Epidermal melanocyte (primary cell): ENCODE data around the gene HAUS1.
"Not testable (repeated sequence)": the region's sequence is repeated elsewhere in the genome, so short reads cannot be mapped to it uniquely, and the experiment has no call there.

ENCODE experiments used
- DNase-seq: peaks from one replicate; pipeline ENCODE4 v3.0.0; 2011; ENCODE audit warnings: low spot score; ENCODE audit not compliant: insufficient read length

Gene HAUS1

GRCh38 chr18:46088501-46088900 lies 15.7 kb upstream of the HAUS1 start:
- DNase-seq, result not testable (repeated sequence)

- DNase-seq, result no peak
Measured at GRCh38 chr18:46095532-46095931, 8.7 kb upstream of the HAUS1 start.

GRCh38 chr18:46096651-46097300 lies 7.4 kb upstream of the HAUS1 start:
- no peak for DNase-seq

GRCh38 chr18:46097431-46097800 lies 6.8 kb upstream of the HAUS1 start:
- no peak for DNase-seq

GRCh38 chr18:46097801-46098615 lies 6.2 kb upstream of the HAUS1 start, which contains the start of gene ATP5F1A:
ATP5F1A (minus strand) TSS chr18:46098296; CDS start chr18:46098231, 65 bp downstream.
- peak; percentile 66 for DNase-seq

GRCh38 chr18:46098616-46098933 lies 5.6 kb upstream of the HAUS1 start:
- DNase-seq, result no peak

GRCh38 chr18:46099463-46099862 lies 4.7 kb upstream of the HAUS1 start:
- DNase-seq, result no peak

- DNase-seq, result no peak
Measured at GRCh38 chr18:46109386-46109785, 5.2 kb downstream of the HAUS1 start.

- DNase-seq, result no peak
Measured at GRCh38 chr18:46110406-46110805, 6.2 kb downstream of the HAUS1 start.

GRCh38 chr18:46113751-46114150 lies 9.6 kb downstream of the HAUS1 start:
- DNase-seq, result no peak

GRCh38 chr18:46126625-46127024 lies 22.4 kb downstream of the HAUS1 start:
- not testable (repeated sequence) for DNase-seq

GRCh38 chr18:46130061-46130460 lies 25.9 kb downstream of the HAUS1 start:
- no peak for DNase-seq

GRCh38 chr18:46130549-46130948 lies 26.4 kb downstream of the HAUS1 start:
- not testable (repeated sequence) for DNase-seq

- no peak for DNase-seq
Measured at GRCh38 chr18:46133534-46133933, 29.3 kb downstream of the HAUS1 start.

- no peak for DNase-seq
Measured at GRCh38 chr18:46134920-46135675, 30.9 kb downstream of the HAUS1 start.

- no peak for DNase-seq
Measured at GRCh38 chr18:46140173-46140572, 36.0 kb downstream of the HAUS1 start.

- no peak for DNase-seq
Measured at GRCh38 chr18:46141199-46141598, 37.0 kb downstream of the HAUS1 start.

- DNase-seq, result peak; percentile 52
Measured at GRCh38 chr18:46148810-46149209, 44.6 kb downstream of the HAUS1 start.

- DNase-seq, result no peak
Measured at GRCh38 chr18:46152436-46152807, 48.2 kb downstream of the HAUS1 start.

GRCh38 chr18:46152808-46153617 lies 48.8 kb downstream of the HAUS1 start:
- no peak for DNase-seq

- peak; percentile 46 for DNase-seq
Measured at GRCh38 chr18:46155641-46156051, 51.5 kb downstream of the HAUS1 start.
